ENCODE data around the gene E2F4.

The E2F4 gene

DNA sequence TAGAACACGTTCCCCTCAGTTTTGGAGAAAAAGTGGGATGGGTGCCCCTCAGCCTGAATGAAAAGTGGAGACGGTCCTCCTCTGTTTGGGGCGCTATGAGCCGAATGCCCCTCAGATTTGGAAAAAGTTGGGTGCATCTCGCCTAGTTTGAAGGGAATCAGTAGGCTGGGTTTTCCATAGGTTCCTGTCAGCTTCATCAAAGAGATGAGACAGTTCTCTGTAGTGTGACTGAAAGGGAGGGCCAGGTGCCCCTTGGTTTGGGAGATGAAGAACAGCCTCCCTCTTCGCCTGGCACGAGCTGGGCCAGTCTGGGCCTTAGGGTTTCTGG is 56.1 kb downstream of the E2F4 start:
- Mint-ChIP-seq H3K36me3 (no peaks in the 10 kb centered on the region), H3K27ac (peak overlapping the region; percentile 93), H3K4me1 (peaks cover 45% of the 10 kb centered on the region), H3K9me3 (no peaks in the 10 kb centered on the region), H3K4me3 (peak overlapping the region; percentile 93), H3K27me3 (no peaks in the 10 kb centered on the region)

Data from activated naive CD4-positive, alpha-beta T cell treated with anti-CD3 and anti-CD28 coated beads, Interleukin-2, amount 50 U/mL, for 24 hours (primary cell).